Prostate gland (tissue), 2 donors: ENCODE results near the gene TSHZ3. TPM values are rescaled to one million over a fixed set of nuclear protein-coding genes. Genes with fewer than 3 reads are reported as not detected.

ENCODE experiments used
- DNase-seq: peaks from one replicate; pipeline ENCODE4 v3.0.0-alpha.2; 2019; ENCODE audit warnings: low spot score
- H3K27ac ChIP-seq, 2 donors: fragments of 200-600 bp; sonication (generic); 2 replicates each; pipeline ENCODE4 v1.5.1; 2017 to 2019
- H3K27me3 ChIP-seq: fragments of 200-600 bp; sonication (generic); replicated peaks from 2 replicates; pipeline ENCODE4 v1.5.1; 2019; ENCODE audit not compliant: insufficient read depth
- H3K36me3 ChIP-seq, 2 donors: fragments of 200-600 bp; sonication (generic); 1 replicate in 1 of 2; 2 replicates in 1 of 2; pipeline versions ENCODE4 v1.5.1 to v1.8.1; 2017 to 2019
- H3K4me1 ChIP-seq: fragments of 200-600 bp; sonication (generic); replicated peaks from 2 replicates; pipeline ENCODE4 v1.5.1; 2019
- H3K4me3 ChIP-seq, 2 donors: fragments of 200-600 bp; sonication (generic); 2 replicates each; pipeline ENCODE4 v1.5.1; 2017 to 2019
- H3K9me3 ChIP-seq: fragments of 200-600 bp; sonication (generic); 2 replicates; pipeline ENCODE4 v1.5.1; 2017
- CTCF ChIP-seq, 4 experiments: fragments of 200-600 bp in 2 of 4; fragments of 450-650 bp in 2 of 4; sonication (generic) in 2 of 4; IDR thresholded peaks; 1 replicate in 3 of 4; 2 replicates in 1 of 4; pipeline ENCODE4 v1.5.1; 2016 to 2019; ENCODE audit warnings: antibody characterized with exemption in 4 of 4, mild to moderate bottlenecking in 2 of 4, moderate library complexity in 2 of 4
- POLR2A ChIP-seq: fragments of 450-650 bp; IDR thresholded peaks from one replicate; pipeline ENCODE4 v1.6.1; 2016; ENCODE audit warnings: antibody characterized with exemption, mild to moderate bottlenecking
- POLR2AphosphoS5 ChIP-seq: sonication (generic); formaldehyde crosslinking; IDR thresholded peaks from one replicate; pipeline ENCODE4 v1.6.1; 2017; ENCODE audit warnings: antibody characterized with exemption
- WGBS: methylation state at CpG from one replicate; pipeline ENCODE4 v1.1.5; 2018; 5-methylcytosine and 5-hydroxymethylcytosine counted together
- intact Hi-C: fragments of 100-400 bp; cut with DNase I; formaldehyde crosslinking; loops from one replicate; pipeline ENCODE4 v1.14.2; 2022
- total RNA-seq, 2 donors: library from RNA; depleted of rRNA; stranded (reverse); fragments of >200 nt; gene quantifications; one replicate each; pipeline ENCODE4 v1.1.0, GENCODE V29; 2016

TSHZ3 gene
- total RNA-seq, 2 donors from 2014 or later, result 10.4 to 18.4 TPM

DNA sequence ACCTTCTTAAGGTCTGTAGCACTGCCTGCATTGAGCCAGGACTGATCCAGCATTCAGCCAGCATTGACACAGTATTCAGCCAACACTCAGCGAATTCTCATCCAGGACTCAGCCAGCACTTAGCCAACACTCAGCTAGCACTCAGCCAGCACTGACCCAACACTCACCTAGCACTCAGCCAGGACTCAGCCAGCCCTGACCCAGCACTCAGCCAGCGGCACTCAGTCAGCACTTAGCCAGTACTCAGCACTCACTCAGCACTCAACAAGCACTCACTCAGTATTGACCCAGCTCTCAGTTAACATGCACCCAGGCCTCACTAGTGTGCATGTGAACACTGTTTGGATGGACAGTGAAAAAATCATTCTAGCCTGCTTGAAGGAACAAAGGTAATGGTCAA is 55.0 kb downstream of the TSHZ3 start:
- H3K4me3 ChIP-seq, result no peak overlapping the region
- DNase-seq, result no peak
- intact Hi-C loops, result no loop called here
- H3K9me3 ChIP-seq, result no peaks in the 10 kb centered on the region
- no peaks in the 10 kb centered on the region for H3K36me3 ChIP-seq
- H3K4me1 ChIP-seq, result no peaks in the 10 kb centered on the region
- no peak overlapping the region for H3K27ac ChIP-seq
- no peaks in the 10 kb centered on the region for H3K27me3 ChIP-seq
- 92% methylated on average over 2 of the region's 2 CpGs for WGBS
- no peak for TF ChIP-seq CTCF (IDR thresholded peaks at IDR 0.05)
- TF ChIP-seq POLR2AphosphoS5, result no peak
- no peak for TF ChIP-seq POLR2A

DNA sequence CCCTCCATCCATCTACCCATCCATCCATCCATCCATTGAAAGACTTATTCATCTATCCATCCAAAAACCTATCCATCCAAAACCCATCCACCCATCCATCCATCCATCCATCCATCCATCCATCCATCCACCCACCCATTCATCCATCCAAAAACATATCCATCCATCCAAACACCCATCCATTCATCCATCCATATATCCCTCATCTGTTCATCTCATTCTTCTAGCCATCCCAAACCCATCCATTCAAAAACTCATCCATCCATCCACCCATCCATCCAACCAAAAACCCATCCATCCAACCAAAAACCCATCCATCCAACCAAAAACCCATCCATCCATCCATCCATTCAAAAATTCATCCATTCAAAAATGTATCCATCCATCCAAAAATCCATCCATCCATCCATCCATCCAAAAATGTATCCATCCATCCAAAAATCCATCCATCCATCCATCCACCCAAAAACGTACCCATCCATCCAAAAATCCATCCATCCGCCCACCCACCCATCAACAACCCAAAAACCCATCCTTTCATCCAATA is 56.5 kb downstream of the TSHZ3 start:
- 93% methylated on average over 2 of the region's 2 CpGs for WGBS
- H3K4me1 ChIP-seq, result no peaks in the 10 kb centered on the region
- H3K27ac ChIP-seq, result no peak overlapping the region
- intact Hi-C loops, result no loop called here
- DNase-seq, result no peak
- H3K4me3 ChIP-seq, result no peak overlapping the region
- TF ChIP-seq CTCF (IDR thresholded peaks at IDR 0.05) (no peak), POLR2AphosphoS5 (no peak), POLR2A (no peak)
- H3K9me3 ChIP-seq, result no peaks in the 10 kb centered on the region
- H3K27me3 ChIP-seq, result no peaks in the 10 kb centered on the region
- no peaks in the 10 kb centered on the region for H3K36me3 ChIP-seq

GRCh38 chr19:31290931-31291590 is 58.2 kb downstream of the TSHZ3 start:
- DNase-seq, result no peak
- no peak overlapping the region for H3K4me3 ChIP-seq

DNA sequence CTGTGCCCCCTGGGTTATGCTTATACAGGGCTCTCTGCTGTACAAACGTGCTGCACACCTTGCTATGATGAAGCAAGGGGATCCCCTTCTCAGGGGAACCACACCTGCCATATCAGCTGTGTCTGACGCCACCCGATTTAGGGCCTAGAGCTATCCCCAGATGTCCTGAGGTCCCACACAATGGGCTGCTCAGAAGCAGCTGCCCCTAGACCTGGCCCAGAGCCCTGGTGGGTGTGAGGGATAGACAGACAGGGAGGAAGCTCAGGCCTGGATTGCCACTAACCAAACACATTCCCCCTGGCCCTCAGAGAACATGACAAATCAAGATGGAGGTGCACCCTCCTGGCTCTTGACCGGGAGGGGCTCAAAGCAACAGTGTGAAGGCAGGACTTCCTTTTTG is 59.3 kb downstream of the TSHZ3 start:
- no peaks in the 10 kb centered on the region for H3K36me3 ChIP-seq
- intact Hi-C loops, result no loop called here
- H3K4me1 ChIP-seq, result no peaks in the 10 kb centered on the region
- no peak for DNase-seq
- no peaks in the 10 kb centered on the region for H3K27me3 ChIP-seq
- H3K9me3 ChIP-seq, result no peaks in the 10 kb centered on the region
- no peak overlapping the region for H3K4me3 ChIP-seq
- no peak overlapping the region for H3K27ac ChIP-seq
- TF ChIP-seq POLR2AphosphoS5 (no peak), POLR2A (no peak), CTCF (IDR thresholded peaks at IDR 0.05) (no peak)
- 95% methylated on average over 4 of the region's 4 CpGs for WGBS

More at GRCh38 chr19:31290931-31291590, 58.2 kb downstream of the TSHZ3 start:
- no peaks in the 10 kb centered on the region for H3K36me3 ChIP-seq
- H3K9me3 ChIP-seq, result no peaks in the 10 kb centered on the region
- no peaks in the 10 kb centered on the region for H3K4me1 ChIP-seq
- no peak overlapping the region for H3K27ac ChIP-seq
- WGBS, result 59% methylated on average over 8 of the region's 8 CpGs
- no peaks in the 10 kb centered on the region for H3K27me3 ChIP-seq
- intact Hi-C loops, result no loop called here
- TF ChIP-seq CTCF (IDR thresholded peaks at IDR 0.05), result no peak
- no peak for TF ChIP-seq POLR2AphosphoS5
- no peak for TF ChIP-seq POLR2A

DNA sequence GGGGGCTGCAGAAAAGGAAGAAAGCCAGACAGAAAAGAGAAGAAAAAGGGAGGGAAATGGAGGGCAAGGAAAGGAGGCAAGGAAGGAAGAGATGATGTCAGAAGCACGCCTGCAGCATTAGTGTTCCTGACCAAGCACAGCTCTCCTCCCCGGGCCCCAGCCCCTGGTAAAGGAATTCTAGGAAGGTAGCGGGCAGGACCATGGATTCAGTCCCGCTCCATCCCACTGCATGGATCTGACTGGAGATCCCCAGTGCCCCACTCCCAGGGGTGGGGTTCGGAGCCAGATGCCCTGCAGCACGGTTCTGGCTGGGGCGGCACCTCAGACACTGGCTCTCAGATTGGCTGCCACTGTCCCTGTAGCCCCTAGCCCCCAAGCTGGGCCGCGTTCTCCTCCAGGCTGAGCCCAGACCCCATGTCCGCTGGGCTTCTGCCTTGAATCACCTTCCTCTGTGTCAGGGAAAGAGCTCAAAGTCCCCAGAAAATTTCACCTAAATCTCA is 59.8 kb downstream of the TSHZ3 start:
- 92% methylated on average over 10 of the region's 10 CpGs for WGBS
- Histone ChIP-seq H3K4me3 (no peak overlapping the region), H3K27ac (no peak overlapping the region), H3K36me3 (no peaks in the 10 kb centered on the region), H3K9me3 (no peaks in the 10 kb centered on the region), H3K4me1 (no peaks in the 10 kb centered on the region), H3K27me3 (no peaks in the 10 kb centered on the region)
- intact Hi-C loops, result no loop called here
- TF ChIP-seq CTCF (IDR thresholded peaks at IDR 0.05), result no peak
- no peak for TF ChIP-seq POLR2A
- no peak for TF ChIP-seq POLR2AphosphoS5
- no peak for DNase-seq
